NOMO-1 (cell line): ENCODE measurements around the gene BPIFB6.
A peak's percentile ranks its signal among the peaks of the same experiment; 100 is the strongest.

Experiments
- DNase-seq, 2 experiments: peaks; one replicate each; lab custom pipeline; 2025; ENCODE audit not compliant: unreplicated experiment in 2 of 2; lab: John Stamatoyannopoulos, UW

BPIFB6 gene, protein sequence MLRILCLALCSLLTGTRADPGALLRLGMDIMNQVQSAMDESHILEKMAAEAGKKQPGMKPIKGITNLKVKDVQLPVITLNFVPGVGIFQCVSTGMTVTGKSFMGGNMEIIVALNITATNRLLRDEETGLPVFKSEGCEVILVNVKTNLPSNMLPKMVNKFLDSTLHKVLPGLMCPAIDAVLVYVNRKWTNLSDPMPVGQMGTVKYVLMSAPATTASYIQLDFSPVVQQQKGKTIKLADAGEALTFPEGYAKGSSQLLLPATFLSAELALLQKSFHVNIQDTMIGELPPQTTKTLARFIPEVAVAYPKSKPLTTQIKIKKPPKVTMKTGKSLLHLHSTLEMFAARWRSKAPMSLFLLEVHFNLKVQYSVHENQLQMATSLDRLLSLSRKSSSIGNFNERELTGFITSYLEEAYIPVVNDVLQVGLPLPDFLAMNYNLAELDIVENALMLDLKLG

DNA sequence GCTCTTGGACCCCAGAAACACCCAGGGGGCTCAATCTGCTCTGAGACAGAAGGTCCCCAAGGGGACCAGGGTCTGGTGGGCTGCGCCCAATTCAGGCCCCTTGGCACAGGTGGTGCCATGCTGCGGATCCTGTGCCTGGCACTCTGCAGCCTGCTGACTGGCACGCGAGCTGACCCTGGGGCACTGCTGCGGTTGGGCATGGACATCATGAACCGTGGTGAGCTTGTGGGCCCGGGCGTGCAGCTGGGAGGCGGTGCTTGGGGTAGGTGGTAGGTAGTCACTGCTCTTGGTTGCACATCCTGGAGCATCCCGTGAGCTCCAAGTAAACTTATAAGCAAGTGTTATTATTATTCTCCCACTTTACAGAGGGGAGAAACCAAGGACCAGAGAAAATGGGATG lies at the start of gene BPIFB6:
Gene BPIFB6, plus strand, starts transcription at position 118 of the 400 bp plus-strand sequence. Its CDS starts 0 bp downstream, at position 118.
- DNase-seq = no peak

DNA sequence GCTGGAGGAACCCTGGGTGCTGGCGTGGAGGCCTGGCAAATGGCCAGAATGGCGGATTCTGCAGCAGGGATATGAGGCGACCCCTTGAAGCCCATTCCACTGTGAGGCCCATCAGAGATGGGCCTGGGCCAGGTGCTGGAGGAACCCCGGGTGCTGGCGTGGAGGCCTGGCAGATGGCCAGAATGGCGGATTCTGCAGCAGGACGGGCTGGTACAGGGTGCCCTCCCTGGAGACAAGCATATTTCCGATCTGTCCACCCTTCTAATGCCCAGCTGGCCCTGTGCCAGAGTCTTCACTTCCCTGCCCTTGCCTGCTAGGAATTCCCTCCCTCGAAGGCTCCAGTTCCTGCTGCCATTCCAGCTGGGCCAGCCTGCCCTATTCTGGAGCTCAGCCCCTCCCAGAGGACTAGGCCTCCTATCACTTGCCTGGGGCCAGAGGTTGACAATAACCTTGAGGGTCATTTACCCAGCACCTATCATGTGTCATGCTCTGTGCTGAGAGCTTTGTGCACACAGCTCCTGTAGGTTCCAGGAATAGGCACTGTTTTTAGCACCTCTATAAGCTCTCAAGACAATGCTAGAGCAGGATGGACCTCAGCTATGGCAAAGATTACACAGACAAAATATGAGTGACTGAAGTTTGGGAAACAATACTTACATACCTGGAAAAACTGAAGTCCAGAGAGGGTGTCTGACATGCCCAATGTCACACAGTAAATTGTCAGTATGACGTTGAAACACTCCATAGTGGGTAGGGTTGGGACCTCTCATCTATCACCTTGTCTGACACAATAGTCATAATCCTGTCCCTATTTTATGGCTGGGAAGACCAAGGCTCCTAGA lies 48.6 kb upstream of the BPIFB6 start:
- DNase-seq = no peak

DNA sequence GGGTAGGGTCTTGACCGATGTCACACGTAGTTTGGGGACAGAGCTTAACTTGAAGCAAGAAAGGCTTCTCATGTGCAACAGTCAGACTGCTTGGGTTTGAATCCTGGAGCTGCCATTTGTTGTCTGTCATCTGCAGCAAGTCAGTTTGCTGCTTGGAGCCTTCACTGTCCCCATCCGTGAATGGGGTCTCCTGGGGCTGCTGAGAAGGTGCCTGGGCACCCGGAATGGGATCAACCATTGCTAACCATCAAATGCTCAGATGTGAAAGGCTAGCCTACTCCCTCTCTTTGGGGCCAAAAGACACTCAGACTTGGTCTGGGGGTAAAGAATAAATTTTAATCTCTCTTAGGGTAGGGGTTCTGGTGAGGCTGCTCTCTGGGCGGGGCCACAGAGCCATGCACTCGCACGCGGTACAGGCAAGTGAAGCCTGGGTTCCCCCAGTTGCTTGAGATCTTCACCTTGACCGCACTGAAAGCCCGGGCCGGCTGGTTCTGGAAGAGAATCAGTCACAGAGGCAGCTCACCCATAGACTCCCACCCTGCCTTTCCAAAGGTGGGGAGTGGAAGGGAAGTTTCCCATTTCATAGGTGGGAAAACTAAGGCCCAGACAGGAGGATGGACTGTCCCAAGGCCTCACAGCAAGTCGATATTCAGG lies 47.9 kb upstream of the BPIFB6 start:
- no peak for DNase-seq

DNA sequence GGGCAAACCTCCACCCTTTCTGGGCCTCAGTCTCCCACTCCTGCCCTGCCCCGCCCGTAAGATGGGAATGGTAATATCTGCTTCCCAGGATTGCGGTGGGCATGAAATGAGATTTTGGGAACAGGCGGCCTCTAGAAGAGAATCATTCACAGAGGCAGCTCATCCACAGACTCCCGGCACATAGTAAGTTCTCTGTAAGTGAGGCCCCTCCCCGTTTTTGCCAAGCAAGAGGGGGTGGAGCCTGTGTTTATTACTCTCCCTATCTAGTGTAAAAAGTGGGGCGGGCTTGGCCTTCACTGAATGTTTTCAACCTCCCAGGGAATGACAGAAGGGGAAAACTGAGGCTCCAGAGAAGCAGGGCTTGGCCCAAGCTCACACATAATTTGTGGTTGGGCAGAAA lies 47.3 kb upstream of the BPIFB6 start:
- DNase-seq = no peak

DNA sequence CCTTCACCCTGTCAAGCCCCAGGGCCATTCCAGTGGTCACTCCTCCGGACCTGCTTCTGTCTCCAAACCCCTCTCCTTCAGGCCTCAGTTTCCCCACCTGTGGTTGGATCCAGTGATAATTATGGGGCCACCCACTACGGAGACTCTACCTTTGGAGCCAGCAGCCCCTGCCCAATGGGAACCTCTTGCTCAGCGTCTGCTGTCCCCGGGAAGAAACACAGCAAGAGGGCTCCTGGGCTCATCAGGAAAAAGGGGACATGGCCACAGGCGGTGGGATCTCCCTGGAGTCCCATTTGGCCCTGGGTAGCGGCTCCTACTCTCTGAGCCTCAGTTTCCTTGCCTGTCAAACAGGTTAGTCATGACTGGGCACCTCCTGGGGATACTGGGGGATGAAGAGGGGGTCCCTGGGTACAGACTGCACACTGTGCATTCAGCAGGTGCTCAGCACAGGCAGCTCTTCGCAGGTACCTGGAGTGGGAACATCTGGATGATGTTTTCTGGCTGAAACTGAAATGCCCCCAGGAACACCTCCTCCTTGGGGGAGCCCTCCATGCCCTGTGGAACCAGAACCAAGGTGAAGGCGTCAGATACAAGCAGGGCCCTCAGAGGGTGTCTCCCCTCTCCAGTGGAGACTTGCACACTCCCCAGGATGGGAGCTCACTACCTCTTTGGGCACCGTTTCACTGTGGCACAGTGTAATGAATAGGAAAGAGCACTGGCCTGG lies 46.7 kb upstream of the BPIFB6 start:
- DNase-seq = no peak

DNA sequence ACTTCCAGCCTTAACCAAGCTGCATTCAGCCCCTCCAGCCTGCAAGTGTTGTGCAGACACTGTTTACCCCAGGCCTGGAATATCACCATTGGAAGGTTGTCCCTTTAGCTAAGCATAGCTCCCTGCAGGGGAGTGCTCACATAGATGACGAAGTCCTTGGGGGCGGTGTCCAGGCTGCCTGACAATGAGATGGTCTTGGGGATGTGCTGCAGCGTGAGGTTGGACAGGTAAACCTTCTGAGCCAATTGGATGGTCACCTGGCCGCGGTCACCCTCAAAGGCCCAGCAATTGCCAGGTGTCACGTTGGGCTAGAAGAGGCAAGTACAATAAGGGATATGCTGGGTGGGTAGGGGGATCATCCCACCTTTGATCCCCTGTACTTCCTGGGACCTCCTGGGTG lies 45.9 kb upstream of the BPIFB6 start:
- DNase-seq = no peak

DNA sequence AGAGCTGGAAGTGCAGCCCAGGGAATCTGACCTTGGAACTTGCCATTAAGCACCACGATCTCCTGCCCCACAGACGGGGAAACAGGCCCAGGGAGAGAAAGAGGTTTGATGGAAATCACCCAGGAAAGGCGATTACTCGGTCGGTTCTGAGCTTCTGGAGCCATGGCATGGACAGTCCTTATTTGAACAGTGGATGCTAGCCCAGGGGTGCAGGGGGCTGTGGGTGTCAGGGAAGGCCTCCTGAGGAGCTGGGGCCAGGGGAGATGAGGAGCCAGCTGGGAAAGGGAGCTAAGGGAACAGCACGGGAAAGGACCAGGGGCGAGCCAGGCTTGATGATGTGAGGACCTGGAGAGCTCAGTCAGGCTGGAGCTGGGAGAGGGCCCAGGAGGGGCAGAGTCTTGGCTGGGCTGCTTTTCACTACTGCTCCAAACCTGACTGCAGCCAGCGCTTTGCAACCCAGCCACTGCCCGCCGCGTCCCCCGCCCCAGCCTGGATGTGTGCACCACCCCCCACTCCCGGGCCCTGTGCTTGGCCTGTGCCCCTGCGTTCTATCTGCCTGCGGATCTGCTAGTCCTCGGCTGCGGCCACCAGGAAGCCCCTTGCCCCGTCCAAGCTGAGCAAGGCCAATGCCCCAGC lies 45.0 kb upstream of the BPIFB6 start:
- no peak for DNase-seq

DNA sequence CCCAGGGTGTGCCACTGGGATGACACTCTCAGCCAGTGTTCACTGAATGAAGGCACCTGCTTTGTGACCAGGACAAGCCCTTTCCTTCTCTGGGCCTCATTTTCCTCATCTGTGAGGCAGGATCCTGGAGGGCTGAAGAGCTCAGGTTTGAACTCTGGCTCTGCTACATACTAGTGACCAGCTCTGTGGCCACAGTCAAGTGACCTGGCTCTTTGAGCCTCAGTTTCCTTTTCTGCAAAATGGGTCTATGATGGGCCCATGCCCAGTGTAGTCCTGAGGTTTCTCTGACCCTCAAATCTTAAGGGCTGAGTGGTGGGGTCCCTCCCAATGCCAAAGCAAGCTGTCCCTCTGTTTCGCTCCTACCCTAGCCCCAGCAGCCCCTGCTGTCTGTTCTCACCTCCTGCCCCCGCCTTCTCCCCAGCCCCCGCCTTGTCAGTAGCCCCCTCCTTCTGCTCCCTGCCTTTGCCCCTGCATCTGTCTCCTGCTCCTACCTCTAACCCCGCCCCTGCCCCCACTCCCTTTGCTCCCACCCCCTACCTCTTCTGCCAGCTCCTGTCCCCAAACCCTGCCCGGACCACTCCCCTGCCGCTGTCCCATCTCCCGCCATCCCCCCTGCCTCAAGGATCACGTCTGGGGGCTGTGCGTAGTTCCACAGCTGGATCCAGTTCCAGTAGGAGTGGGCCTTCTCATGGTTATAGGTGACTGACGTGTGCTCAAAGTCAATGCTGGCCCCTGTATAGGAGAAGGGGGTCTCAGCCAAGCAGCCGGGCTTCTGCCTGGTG lies 44.2 kb upstream of the BPIFB6 start:
- no peak for DNase-seq

DNA sequence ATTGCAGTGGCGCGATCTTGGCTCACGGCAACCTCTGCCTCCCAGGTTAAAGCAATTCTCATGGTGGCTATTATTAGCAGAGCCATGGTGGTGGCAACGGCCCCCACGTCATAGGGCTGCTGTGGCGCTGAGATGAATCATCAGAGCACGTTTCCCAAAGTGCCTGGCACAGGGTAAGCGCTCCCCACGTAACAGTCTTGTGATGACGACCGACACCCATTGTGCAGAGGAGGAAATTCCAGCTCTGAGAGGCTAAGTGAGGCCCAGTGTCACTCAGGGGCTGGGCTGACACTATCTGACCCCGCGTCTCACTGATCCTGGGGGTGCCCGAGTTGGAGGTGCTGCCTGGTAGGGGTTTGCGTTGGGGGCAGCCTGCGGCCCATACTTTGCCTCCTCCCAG lies 43.4 kb upstream of the BPIFB6 start:
- DNase-seq = no peak

DNA sequence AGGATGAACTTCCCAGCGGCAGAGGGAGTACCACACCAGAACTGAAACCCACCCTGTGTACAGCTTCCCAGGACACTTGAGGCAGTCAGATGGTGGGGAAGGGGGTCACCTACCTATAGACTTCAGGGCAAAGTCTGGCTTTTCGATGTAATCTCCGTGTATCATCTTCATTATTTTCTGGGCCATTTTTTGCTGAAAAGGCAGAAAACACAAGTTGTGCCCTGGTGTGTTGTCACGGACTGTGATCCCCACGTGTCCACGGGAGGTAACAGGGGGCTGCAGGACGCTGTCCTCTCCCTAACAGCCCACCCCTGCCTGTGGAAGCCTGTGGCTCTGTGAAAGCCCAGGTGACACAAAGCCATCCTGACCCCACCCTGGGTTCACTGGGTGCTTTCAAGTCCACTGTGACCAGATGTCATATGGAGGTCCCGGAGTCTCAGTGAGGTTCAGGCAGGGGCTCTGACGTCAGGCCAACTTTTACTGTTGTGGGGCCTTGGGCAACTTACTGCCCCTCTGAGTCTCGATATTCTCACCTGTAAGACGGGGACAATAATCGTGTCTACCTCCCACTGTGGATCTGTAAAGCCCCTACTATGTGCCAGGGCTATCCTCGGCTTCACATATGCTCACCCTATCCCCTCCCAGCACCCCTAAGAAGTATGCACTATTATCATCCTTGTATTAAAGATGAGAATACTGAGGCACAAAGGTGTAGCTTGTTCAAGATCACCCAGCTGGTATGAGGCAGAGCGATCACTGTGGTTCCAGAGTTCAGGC lies 41.8 kb upstream of the BPIFB6 start:
- DNase-seq = no peak

DNA sequence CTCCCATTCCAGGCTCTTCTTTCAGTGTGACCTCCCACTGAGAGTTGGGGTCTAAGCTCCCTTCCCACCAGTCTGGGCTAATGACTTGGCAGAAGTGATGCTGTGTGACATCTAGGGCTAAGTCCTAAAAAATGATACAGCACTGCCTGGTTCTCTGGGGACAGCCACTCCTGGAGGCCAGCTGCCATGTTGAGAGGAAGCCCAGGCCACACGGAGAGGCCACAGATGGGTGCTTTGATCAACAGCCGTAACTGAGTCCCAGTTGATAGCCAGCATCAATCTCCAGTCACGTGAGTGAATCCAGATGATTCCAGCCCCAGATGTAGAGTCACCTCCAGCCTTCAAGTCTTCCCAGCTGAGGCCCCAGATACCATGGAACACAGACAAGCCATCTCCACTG lies 41.0 kb upstream of the BPIFB6 start:
- no peak for DNase-seq

DNA sequence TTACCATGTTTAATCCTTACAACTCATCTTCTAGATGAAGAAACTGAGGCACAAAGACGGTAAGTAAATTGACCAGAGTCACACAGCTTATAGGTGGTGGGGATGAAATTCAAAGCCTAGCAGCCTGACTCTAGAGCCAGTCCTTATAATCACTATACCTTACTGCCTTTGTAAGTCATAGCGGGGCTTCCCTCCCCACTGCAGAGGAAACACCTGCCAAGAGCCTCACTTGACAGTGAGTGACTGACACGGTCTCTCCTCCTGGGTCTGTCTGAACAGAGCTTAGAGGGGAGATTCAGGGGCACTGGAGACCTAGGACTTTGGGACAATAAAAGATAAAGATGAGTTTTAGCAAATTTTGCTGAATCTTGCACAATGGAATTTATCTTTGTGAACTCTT lies 40.1 kb upstream of the BPIFB6 start:
- DNase-seq = no peak

DNA sequence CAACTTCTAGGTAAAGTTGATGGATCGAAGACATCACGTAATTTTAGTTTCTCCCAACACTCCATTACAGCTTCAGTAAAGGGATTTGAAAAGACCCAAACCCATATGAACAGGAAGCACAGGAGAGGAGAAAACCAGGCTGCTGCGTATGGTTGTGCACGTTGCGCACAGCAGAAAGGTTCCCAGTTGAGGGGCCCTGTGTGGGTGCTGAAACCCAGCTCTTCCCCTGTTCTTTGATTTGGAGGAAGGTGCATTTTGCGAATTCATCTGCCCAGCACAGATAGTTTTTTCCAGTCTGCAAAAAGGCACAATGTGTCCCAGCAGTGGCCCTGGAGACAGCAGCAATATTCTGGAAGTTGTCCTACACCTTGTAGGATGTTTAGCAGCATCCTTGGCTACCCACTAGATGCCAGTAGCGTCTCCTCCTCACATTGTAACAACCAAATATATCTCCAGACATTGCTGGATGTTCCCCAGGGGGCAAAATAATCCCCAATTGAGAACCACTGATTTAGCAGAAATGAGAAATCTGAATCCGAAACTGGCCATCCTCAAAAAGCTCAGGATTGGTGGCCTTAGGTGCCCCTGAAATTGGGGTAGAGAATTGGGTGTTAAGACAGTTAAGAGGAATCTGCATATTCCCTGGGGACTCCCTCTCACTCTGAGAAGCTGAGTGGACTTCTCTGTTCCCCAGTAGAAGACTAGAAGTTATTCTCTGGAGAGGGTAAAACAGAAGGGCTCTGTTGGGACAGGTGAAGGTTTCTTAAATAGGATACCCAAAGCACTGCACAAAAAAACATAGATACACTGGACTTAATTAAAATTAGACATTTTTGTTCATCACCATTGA lies 39.4 kb upstream of the BPIFB6 start:
- DNase-seq = no peak

DNA sequence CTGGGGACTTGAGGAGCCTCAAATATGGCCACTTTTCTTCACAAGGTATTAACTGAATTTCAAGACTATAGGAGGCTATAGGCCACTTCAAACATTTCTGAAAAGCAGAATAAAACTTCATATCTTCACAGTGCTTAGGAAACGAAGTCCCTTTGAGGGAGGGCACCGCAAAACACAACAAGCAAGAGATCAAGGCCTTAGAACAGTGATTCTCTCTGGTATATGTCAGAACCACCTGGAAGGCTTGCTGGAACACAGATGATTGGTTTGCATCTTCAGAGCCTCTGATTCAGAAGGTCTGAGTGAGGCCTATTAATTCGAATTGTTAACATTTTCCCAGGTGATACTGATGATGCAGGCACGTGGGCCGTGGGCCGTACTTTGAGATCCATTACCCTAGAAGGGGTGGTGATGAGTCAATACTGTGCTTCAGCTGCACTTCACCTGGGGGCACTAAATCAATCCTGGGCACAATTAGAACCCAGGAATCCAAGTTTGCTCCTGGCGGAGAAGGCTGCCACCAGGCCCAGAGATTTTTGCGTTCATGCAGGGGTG lies 37.9 kb upstream of the BPIFB6 start:
- no peak for DNase-seq

DNA sequence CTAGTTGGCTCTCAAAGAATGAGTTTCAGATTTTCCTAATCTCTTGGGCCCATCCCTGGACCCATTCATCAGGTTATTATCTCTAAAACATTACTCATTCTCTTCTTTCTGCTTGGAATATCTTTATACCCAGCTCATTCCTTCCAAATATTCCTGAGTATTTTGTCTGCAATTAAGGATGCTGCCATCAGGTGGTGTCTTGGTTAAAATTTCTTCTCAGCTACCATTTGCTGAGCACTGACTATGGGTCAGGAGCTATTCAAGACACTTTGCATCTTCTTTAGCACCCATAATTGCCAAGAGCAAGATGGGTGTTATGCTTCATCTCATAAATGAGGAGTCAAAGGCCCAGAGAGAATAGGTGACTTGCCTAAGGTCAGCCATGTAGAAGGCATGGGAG lies 35.6 kb upstream of the BPIFB6 start:
- no peak for DNase-seq

DNA sequence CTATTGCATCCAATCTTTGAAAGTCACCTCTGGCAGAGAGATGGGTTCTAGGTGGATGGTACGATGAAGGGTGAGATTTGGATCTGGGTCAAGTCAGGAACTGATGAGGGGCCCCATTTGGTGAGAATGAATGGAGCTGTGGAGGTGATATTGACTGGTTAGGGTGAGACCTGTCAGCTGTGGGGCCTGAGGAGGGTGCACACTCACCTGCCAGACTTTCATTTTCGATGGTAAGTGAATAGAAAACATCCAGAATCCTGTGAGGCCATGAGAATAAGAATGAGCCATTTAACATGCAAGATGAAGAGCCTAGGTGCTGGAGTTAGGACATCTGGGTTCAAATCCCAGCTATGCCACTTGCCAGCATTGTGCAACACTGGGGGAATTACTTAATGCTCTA lies 34.0 kb upstream of the BPIFB6 start:
- no peak for DNase-seq

DNA sequence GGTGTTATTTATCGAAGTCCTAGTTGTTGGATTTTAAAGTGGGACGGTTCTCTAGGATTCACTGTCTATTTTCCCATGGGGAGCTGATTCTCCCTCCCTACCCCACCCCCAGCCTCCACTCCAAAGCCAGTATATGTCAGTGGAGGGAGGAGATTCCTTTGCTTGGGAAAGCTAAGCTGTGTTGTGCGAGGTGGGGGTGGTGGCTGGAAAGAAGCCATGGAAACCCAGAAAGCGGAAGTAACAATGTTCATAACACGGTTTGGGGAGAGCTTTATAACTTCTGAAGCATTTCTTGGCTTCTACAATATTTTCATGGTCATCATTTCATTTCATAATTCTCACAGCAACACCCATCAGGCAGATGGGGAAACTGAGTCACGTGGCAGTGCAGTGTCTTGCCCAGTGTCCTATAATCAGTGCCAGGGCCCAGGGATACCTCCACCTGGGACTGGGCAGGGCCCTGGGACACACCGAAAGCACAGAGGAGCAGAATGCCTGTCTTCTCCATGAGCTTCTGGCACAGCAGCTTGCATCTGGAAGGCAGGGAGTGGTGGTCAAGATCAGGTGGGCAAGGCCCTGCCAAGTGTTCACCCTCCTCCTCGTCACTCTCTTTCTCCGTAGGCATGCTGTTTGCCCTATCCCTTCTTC lies 31.7 kb upstream of the BPIFB6 start:
- peak; percentile 8 to 58 for DNase-seq
